Uterus (tissue), 4 donors: ENCODE measurements around the gene FAM222B. TPM values are rescaled to one million over a fixed set of nuclear protein-coding genes. Genes with fewer than 3 reads are reported as not detected.

Experiments used
- DNase-seq, 2 donors: peaks; one replicate each; pipeline ENCODE4 v3.0.0-alpha.2; 2019 to 2020
- H3K27ac ChIP-seq, 2 donors: fragments of 200-600 bp; sonication (generic); 1 replicate in 1 of 2; 2 replicates in 1 of 2; pipeline ENCODE4 v1.5.1; 2016 to 2018
- H3K27me3 ChIP-seq, 2 donors: fragments of 200-600 bp; sonication (generic); one replicate each; pipeline ENCODE4 v1.5.1; 2018 to 2019; ENCODE audit warnings: control low read depth in 1 of 2
- H3K36me3 ChIP-seq, 2 donors: fragments of 200-600 bp; sonication (generic); one replicate each; pipeline ENCODE4 v1.5.1; 2019; ENCODE audit warnings: control low read depth in 1 of 2
- H3K4me1 ChIP-seq, 2 donors: fragments of 200-600 bp; sonication (generic); one replicate each; pipeline ENCODE4 v1.5.1; 2018 to 2019; ENCODE audit warnings: control low read depth in 1 of 2
- H3K4me3 ChIP-seq, 2 donors: fragments of 200-600 bp; sonication (generic); 1 replicate in 1 of 2; 2 replicates in 1 of 2; pipeline ENCODE4 v1.5.1; 2018 to 2019; ENCODE audit warnings: mild to moderate bottlenecking in 1 of 2
- H3K9me3 ChIP-seq, 2 donors: fragments of 200-600 bp; sonication (generic); one replicate each; pipeline ENCODE4 v1.5.1; 2019; ENCODE audit warnings: control low read depth in 1 of 2
- POLR2A ChIP-seq, 2 donors: fragments of 450-650 bp; IDR thresholded peaks; one replicate each; pipeline ENCODE4 v1.6.1; 2016; ENCODE audit warnings: antibody characterized with exemption in 2 of 2, mild to moderate bottlenecking in 1 of 2, moderate library complexity in 1 of 2
- intact Hi-C: fragments of 100-400 bp; cut with DNase I; formaldehyde crosslinking; loops from one replicate; pipeline ENCODE4 v1.15.1; 2023; ENCODE audit warnings: low total_unique reads
- total RNA-seq, 4 donors: library from RNA; depleted of rRNA in 3 of 4; stranded (reverse); fragments of >200 nt in 3 of 4; gene quantifications; one replicate each; pipeline versions ENCODE4 v1.1.0 to v1.2.4, GENCODE V29; 2014 to 2023
- TF ChIP-seq, protein P1 (sequence below), 4 experiments: fragments of 200-600 bp in 2 of 4; fragments of 450-650 bp in 2 of 4; sonication (generic) in 2 of 4; IDR thresholded peaks; one replicate each; pipeline ENCODE4 v1.5.1; 2016 to 2019; ENCODE audit warnings: antibody characterized with exemption in 4 of 4, mild to moderate bottlenecking in 2 of 4, moderate library complexity in 1 of 4
- donor health status: DM: yes; HTN: yes; CAD: no.

Gene FAM222B
- total RNA-seq, 4 donors from 2014 or later: 2.4 to 24.3 (median 4.2) TPM

DNA sequence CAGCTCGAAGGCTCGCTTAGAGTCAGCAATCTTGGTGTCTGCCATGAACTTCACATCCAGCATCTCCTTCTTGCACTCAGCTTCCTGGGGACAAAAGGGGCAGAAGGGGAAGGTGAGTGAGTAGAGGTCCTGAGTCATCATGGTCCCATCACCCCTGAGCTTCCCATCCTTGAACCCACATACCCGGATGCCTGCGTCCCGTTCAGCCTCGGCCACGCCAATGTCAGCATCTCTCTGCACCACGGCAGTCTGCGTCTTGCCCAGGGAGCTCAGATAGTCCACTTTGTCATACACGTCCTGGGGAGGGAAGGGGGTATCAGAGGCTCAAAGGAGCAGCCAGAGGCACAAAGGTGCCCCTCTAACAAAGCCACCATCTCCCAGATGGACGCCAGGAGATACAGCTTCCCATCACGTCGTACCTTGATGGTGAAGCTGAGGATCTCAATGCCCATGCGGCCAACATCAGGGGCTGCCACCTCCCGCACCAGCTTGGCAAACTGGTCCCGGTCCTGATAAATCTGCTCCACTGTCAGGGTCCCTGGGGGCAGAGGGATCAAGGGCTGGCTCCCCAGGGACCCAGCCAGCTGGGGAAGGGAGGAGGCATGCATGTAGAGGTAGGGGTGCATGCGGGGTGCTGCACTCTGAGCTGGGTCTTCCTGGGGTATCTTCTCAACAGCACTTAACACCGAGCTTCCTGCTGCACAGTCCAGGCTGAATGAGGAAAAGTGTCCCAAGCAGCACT is 39.7 kb upstream of the FAM222B start:
- no peak for TF ChIP-seq POLR2A (IDR thresholded peaks at IDR 0.05)
- TF ChIP-seq, protein P1, sequence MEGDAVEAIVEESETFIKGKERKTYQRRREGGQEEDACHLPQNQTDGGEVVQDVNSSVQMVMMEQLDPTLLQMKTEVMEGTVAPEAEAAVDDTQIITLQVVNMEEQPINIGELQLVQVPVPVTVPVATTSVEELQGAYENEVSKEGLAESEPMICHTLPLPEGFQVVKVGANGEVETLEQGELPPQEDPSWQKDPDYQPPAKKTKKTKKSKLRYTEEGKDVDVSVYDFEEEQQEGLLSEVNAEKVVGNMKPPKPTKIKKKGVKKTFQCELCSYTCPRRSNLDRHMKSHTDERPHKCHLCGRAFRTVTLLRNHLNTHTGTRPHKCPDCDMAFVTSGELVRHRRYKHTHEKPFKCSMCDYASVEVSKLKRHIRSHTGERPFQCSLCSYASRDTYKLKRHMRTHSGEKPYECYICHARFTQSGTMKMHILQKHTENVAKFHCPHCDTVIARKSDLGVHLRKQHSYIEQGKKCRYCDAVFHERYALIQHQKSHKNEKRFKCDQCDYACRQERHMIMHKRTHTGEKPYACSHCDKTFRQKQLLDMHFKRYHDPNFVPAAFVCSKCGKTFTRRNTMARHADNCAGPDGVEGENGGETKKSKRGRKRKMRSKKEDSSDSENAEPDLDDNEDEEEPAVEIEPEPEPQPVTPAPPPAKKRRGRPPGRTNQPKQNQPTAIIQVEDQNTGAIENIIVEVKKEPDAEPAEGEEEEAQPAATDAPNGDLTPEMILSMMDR (IDR thresholded peaks at IDR 0.05): no peak
- Histone ChIP-seq H3K27ac (no peak overlapping the region), H3K4me3 (no peak overlapping the region), H3K9me3 (no peaks in the 10 kb centered on the region), H3K4me1 (no peaks in the 10 kb centered on the region), H3K27me3 (no peaks in the 10 kb centered on the region), H3K36me3 (no peaks in the 10 kb centered on the region)
- no peak for DNase-seq
- intact Hi-C loops: no loop called here

DNA sequence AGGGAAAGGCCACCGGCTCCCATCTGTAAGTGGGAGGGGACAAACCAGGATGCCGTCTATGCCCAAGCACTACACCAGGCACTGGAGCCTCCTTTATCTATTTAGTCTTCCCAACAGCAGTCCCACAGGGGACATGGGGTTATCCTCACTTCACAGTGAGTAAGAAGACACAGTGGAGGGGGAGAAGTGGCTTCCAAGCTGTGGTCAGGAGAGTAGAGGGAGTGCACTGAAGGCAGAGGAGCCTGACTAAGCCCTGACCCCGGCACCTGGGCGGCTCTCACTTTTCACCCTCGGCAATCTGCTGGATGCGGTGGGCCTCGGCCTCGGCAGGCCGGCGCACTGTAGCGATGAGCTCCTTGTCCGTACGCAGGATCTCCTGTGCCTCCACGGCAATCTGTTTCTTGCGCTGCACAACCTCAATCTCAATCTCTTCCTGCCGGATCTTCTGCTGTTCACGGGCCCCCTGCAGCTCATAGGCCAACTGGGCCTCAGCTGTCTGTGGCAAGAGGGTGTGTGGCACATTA is 39.0 kb upstream of the FAM222B start:
- Histone ChIP-seq H3K9me3 (no peaks in the 10 kb centered on the region), H3K4me3 (no peak overlapping the region), H3K27ac (no peak overlapping the region), H3K4me1 (no peaks in the 10 kb centered on the region), H3K27me3 (no peaks in the 10 kb centered on the region), H3K36me3 (no peaks in the 10 kb centered on the region)
- intact Hi-C loops: no loop called here
- TF ChIP-seq, protein P1 (IDR thresholded peaks at IDR 0.05): no peak
- no peak for TF ChIP-seq POLR2A (IDR thresholded peaks at IDR 0.05)
- no peak for DNase-seq

DNA sequence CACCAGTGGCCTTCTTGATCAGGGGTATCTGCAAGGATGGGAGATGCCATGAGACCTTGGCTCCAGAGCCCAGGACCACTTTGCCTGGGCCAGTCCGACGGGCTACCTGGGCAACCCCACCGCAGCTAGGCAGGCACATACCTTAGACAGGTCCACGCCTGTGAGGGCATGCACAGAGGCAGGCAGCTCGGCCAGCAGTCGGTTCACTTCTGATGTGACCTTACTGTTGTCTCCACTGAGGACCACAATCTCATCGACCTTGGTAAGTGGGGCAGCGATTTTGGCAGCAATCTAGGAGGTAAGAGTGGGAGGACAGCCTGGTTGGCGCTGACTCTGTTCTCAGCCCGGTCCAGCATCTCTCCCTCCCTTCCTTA is 38.0 kb upstream of the FAM222B start:
- intact Hi-C loops: no loop called here
- H3K4me3 ChIP-seq: no peak overlapping the region
- no peaks in the 10 kb centered on the region for H3K9me3 ChIP-seq
- no peak for DNase-seq
- no peak for TF ChIP-seq POLR2A (IDR thresholded peaks at IDR 0.05)
- H3K27ac ChIP-seq: no peak overlapping the region
- no peaks in the 10 kb centered on the region for H3K36me3 ChIP-seq
- H3K27me3 ChIP-seq: no peaks in the 10 kb centered on the region
- H3K4me1 ChIP-seq: no peaks in the 10 kb centered on the region

DNA sequence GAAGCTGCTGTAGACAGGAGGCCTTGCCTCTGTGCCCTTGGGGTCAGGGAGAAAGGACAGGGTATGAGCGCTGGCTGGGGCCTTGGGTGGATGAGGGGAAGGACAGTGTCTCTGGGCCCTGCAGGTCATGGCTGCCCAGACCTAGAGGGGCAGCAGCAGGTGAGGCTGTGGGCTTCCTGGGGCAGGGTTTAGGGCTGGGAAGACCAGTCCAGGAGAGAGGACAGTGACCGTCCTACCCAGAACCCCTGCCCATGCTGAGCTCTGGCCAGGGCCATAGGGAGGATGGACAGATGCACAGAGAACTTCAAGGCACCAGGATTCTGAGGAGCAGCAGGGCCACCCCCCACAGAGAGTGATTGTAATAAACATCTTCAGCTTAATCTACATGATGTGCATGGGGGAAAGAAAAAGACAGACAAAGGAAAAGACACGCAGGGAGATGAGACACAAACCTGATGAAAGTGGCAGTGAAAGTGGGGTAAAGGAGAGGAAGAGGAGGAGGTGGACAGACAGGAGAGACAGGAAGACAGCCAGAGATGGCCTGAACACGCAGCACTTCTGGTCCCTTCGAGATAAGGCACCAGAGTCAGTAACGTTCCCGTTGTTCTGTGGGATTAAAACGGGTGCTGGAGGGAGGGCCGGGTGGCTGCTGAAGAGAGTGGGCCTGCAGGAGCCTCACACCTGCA is 37.4 kb upstream of the FAM222B start:
- intact Hi-C loops: no loop called here
- TF ChIP-seq POLR2A (IDR thresholded peaks at IDR 0.05): no peak
- TF ChIP-seq, protein P1 (IDR thresholded peaks at IDR 0.05): no peak

DNA sequence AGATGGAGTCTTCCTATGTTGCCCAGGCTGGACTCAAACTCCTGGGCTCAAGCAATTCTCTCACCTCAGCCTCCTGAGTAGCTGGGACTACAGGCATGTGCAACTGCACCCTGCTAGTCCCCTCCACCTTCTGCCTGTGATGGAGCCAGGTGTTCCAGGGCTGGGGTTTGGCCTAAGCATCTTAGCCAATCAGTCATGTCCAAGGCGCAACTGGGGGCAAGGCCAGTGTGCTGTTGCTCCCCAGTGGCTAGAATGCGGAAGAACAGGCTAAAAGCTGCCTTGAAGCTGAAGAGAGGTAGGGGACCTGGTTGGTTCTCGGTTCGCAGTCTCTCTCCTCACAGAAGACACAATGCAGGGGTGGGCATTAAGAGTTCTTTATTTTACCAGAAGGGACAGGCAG is 36.4 kb upstream of the FAM222B start:
- no peak overlapping the region for H3K4me3 ChIP-seq
- TF ChIP-seq, protein P1 (IDR thresholded peaks at IDR 0.05): peak in 2 of 4 experiments; percentile 10 to 18
- no peak for TF ChIP-seq POLR2A (IDR thresholded peaks at IDR 0.05)
- no peaks in the 10 kb centered on the region for H3K4me1 ChIP-seq
- no peaks in the 10 kb centered on the region for H3K36me3 ChIP-seq
- no peak overlapping the region for H3K27ac ChIP-seq
- no peaks in the 10 kb centered on the region for H3K9me3 ChIP-seq
- intact Hi-C loops: no loop called here
- DNase-seq: no peak
- H3K27me3 ChIP-seq: no peaks in the 10 kb centered on the region

More for the DNA sequence above, 37.4 kb upstream of the FAM222B start:
- H3K4me3 ChIP-seq: no peak overlapping the region
- H3K27ac ChIP-seq: no peak overlapping the region
- no peaks in the 10 kb centered on the region for H3K27me3 ChIP-seq
- H3K9me3 ChIP-seq: no peaks in the 10 kb centered on the region
- no peak for DNase-seq
- H3K36me3 ChIP-seq: no peaks in the 10 kb centered on the region
- no peaks in the 10 kb centered on the region for H3K4me1 ChIP-seq
